MCF 10A (cell line): ENCODE data around the gene PSMF1. TPM values are rescaled to one million over a fixed set of nuclear protein-coding genes. Genes with fewer than 3 reads are reported as not detected.

ENCODE experiments used
- total RNA-seq: library from RNA; stranded (reverse); gene quantifications from 2 replicates; pipeline ENCODE4 v1.2.3, GENCODE V29; 2022

The PSMF1 gene
- total RNA-seq, 1 experiment from 2014 or later, result 207 TPM

Other genes with a start within 250 kb of the PSMF1 start
- gene ANGPT4, start 202.3 kb upstream of the PSMF1 start, total RNA-seq, result not detected in 2 replicates
- not detected in 2 replicates for gene RSPO4, start 116.3 kb upstream of the PSMF1 start, total RNA-seq
- not detected in 2 replicates for gene TMEM74B, start 66.4 kb downstream of the PSMF1 start, total RNA-seq
- gene C20orf202, start 84.9 kb downstream of the PSMF1 start, total RNA-seq, result not detected in 2 replicates
- gene RAD21L1, start 107.4 kb downstream of the PSMF1 start, total RNA-seq, result not detected in 2 replicates
- 2.2 and 2.6 TPM in 2 replicates for gene SNPH, start 147.7 kb downstream of the PSMF1 start, total RNA-seq
- gene SDCBP2, start 210.5 kb downstream of the PSMF1 start, total RNA-seq, result 8.3 and 11.8 TPM in 2 replicates